ENCODE data around the gene YPEL5.
"Not testable (repeated sequence)": the region's sequence is repeated elsewhere in the genome, so short reads cannot be mapped to it uniquely, and the experiment has no call there.

GRCh38 chr2:30099366-30099765 is 47.4 kb upstream of the YPEL5 start:
- TF ChIP-seq, protein P1, sequence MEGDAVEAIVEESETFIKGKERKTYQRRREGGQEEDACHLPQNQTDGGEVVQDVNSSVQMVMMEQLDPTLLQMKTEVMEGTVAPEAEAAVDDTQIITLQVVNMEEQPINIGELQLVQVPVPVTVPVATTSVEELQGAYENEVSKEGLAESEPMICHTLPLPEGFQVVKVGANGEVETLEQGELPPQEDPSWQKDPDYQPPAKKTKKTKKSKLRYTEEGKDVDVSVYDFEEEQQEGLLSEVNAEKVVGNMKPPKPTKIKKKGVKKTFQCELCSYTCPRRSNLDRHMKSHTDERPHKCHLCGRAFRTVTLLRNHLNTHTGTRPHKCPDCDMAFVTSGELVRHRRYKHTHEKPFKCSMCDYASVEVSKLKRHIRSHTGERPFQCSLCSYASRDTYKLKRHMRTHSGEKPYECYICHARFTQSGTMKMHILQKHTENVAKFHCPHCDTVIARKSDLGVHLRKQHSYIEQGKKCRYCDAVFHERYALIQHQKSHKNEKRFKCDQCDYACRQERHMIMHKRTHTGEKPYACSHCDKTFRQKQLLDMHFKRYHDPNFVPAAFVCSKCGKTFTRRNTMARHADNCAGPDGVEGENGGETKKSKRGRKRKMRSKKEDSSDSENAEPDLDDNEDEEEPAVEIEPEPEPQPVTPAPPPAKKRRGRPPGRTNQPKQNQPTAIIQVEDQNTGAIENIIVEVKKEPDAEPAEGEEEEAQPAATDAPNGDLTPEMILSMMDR (conservative IDR thresholded peaks at IDR 0.05; ENCODE audit: low read length), result not testable (repeated sequence)
- TF ChIP-seq EZH2phosphoT487 (IDR thresholded peaks at IDR 0.05; ENCODE audit: borderline replicate concordance, low read depth, low read length), result not testable (repeated sequence)

All from OCI-LY7 (cell line).